NCI-H1092 (cell line): ENCODE measurements around the gene IL20RA.
"Not testable (repeated sequence)": the region's sequence is repeated elsewhere in the genome, so short reads cannot be mapped to it uniquely, and the experiment has no call there.

Experiments
- DNase-seq: peaks from one replicate; lab custom pipeline; 2025; lab: John Stamatoyannopoulos, UW

The IL20RA gene

GRCh38 chr6:136971609-136972008 lies 73.2 kb downstream of the IL20RA start:
- no peak for DNase-seq

- DNase-seq = no peak
Observed at GRCh38 chr6:136969930-136970329, 74.8 kb downstream of the IL20RA start.

GRCh38 chr6:136969433-136969832 lies 75.3 kb downstream of the IL20RA start:
- DNase-seq = no peak

- DNase-seq = peak; percentile 23
Observed at GRCh38 chr6:136968837-136969236, 75.9 kb downstream of the IL20RA start.

GRCh38 chr6:136967876-136968752 lies 76.7 kb downstream of the IL20RA start:
- DNase-seq = peak; percentile 68

- no peak for DNase-seq
Observed at GRCh38 chr6:136964398-136964797, 80.4 kb downstream of the IL20RA start.

GRCh38 chr6:136963259-136963658 lies 81.5 kb downstream of the IL20RA start:
- DNase-seq = no peak

- DNase-seq = peak; percentile 87
Observed at GRCh38 chr6:136962661-136963060, 82.1 kb downstream of the IL20RA start.

GRCh38 chr6:136961848-136962247 lies 82.9 kb downstream of the IL20RA start:
- DNase-seq = peak; percentile 27

GRCh38 chr6:136960781-136961180 lies 84.0 kb downstream of the IL20RA start:
- DNase-seq = no peak

- DNase-seq = not testable (repeated sequence)
Observed at GRCh38 chr6:136959935-136960334, 84.8 kb downstream of the IL20RA start.

- peak; percentile 89 for DNase-seq
Observed at GRCh38 chr6:136959471-136959891, 85.3 kb downstream of the IL20RA start.

GRCh38 chr6:136958168-136958567 lies 86.6 kb downstream of the IL20RA start:
- no peak for DNase-seq

GRCh38 chr6:136956590-136957544 lies 87.9 kb downstream of the IL20RA start:
- peak; percentile 43 for DNase-seq

- no peak for DNase-seq
Observed at GRCh38 chr6:136955123-136955522, 89.6 kb downstream of the IL20RA start.

GRCh38 chr6:136952714-136953260 lies 92.0 kb downstream of the IL20RA start:
- DNase-seq = peak; percentile 23

GRCh38 chr6:136950436-136951126 lies 94.2 kb downstream of the IL20RA start:
- DNase-seq = no peak
